ENCODE data around the gene TPRG1.

Gene TPRG1

GRCh38 chr3:189334064-189334920 is 162.5 kb downstream of the TPRG1 start:
- peaks cover 53% of the 10 kb centered on the region for H3K4me1 Mint-ChIP-seq (ENCODE audit: low read depth)
- H3K27me3 Mint-ChIP-seq (ENCODE audit: low read depth), result no peaks in the 10 kb centered on the region
- peaks cover 40% of the 10 kb centered on the region for H3K36me3 Mint-ChIP-seq (ENCODE audit: low read depth)
- peak overlapping the region; percentile 6 for H3K27ac Mint-ChIP-seq
- DNase-seq (ENCODE audit: low spot score), result no peak
- no peak overlapping the region for H3K4me3 Mint-ChIP-seq
- H3K9me3 Mint-ChIP-seq, result peaks cover 29% of the 10 kb centered on the region

GRCh38 chr3:189337673-189338091 is 165.9 kb downstream of the TPRG1 start:
- H3K27me3 Mint-ChIP-seq (ENCODE audit: low read depth), result no peaks in the 10 kb centered on the region
- H3K4me1 Mint-ChIP-seq (ENCODE audit: low read depth), result peaks cover 44% of the 10 kb centered on the region
- DNase-seq (ENCODE audit: low spot score), result no peak
- no peak overlapping the region for H3K4me3 Mint-ChIP-seq
- H3K27ac Mint-ChIP-seq, result no peak overlapping the region
- peaks cover 50% of the 10 kb centered on the region for H3K36me3 Mint-ChIP-seq (ENCODE audit: low read depth)
- H3K9me3 Mint-ChIP-seq, result peaks cover 31% of the 10 kb centered on the region

GRCh38 chr3:189338366-189338765 is 166.6 kb downstream of the TPRG1 start:
- DNase-seq (ENCODE audit: low spot score), result no peak
- Mint-ChIP-seq H3K36me3 (ENCODE audit: low read depth) (peaks cover 50% of the 10 kb centered on the region), H3K4me1 (ENCODE audit: low read depth) (peaks cover 43% of the 10 kb centered on the region), H3K9me3 (peaks cover 28% of the 10 kb centered on the region), H3K4me3 (no peak overlapping the region), H3K27ac (no peak overlapping the region), H3K27me3 (ENCODE audit: low read depth) (no peaks in the 10 kb centered on the region)

DNA sequence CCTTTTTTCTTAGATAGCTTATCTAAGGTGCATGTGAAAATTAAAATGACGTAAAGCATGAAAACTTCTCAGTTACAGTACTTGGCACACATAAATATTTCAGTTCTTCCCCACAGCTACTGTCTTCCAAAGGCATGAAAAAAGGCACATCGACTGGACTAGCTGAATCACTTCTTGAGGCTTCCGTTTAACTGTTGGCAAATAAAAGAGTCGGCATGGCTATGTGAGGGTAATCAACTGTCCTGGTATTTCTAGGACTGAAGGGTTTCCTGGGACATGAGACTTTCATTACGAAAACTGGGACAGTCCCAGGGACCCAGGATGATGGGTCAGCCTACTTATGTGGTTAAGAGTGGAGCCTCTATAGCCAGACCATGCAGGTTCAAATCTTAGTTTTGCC is 168.2 kb downstream of the TPRG1 start:
- Mint-ChIP-seq H3K4me3 (no peak overlapping the region), H3K4me1 (ENCODE audit: low read depth) (peaks cover 32% of the 10 kb centered on the region), H3K27me3 (ENCODE audit: low read depth) (no peaks in the 10 kb centered on the region), H3K36me3 (ENCODE audit: low read depth) (peaks cover 51% of the 10 kb centered on the region), H3K9me3 (peaks cover 24% of the 10 kb centered on the region), H3K27ac (peak overlapping the region; percentile 8)
- no peak for DNase-seq (ENCODE audit: low spot score)

DNA sequence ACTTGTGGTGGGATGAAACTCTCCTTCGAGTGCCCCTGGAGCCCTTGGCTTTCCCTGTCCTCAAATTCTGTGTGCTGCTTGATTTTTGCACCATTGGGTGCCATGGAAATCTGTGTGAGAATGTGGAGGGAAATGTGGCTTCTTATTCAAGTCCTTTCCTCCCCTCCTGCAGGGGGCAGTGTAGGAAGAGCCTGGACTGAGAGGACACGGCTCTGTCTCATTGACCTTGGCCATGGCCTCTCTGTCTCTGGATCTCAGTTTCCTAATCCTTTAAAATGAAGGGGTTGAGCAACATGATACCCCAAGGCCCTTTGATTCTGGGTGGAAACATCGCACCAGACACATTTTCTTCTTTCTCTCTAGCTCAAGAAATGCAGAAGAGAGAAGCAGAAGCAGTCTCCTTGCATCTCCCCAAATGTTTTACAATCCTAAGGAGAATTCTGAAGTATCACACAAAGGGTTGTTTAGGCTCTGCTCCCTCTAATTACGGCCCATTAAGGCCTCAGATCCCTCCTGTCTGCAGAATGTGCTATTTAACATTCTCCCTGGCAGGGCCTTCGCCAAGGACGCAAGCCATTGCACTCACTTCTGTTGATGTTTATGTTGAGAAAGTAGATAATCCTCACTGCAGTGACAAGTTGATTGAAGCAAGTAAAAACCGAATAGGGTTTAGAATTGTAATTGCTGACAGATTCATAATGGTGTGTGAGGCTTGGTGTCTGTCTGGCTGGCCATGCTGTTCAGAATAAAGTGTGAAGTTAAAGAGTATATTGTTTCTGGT is 169.1 kb downstream of the TPRG1 start:
- H3K27ac Mint-ChIP-seq, result no peak overlapping the region
- H3K36me3 Mint-ChIP-seq (ENCODE audit: low read depth), result peaks cover 49% of the 10 kb centered on the region
- peaks cover 29% of the 10 kb centered on the region for H3K4me1 Mint-ChIP-seq (ENCODE audit: low read depth)
- DNase-seq (ENCODE audit: low spot score), result no peak
- H3K27me3 Mint-ChIP-seq (ENCODE audit: low read depth), result no peaks in the 10 kb centered on the region
- H3K9me3 Mint-ChIP-seq, result peaks cover 21% of the 10 kb centered on the region
- no peak overlapping the region for H3K4me3 Mint-ChIP-seq

GRCh38 chr3:189342811-189343210 is 171.0 kb downstream of the TPRG1 start:
- Mint-ChIP-seq H3K4me3 (no peak overlapping the region), H3K27ac (no peak overlapping the region), H3K27me3 (ENCODE audit: low read depth) (no peaks in the 10 kb centered on the region), H3K4me1 (ENCODE audit: low read depth) (peaks cover 26% of the 10 kb centered on the region), H3K36me3 (ENCODE audit: low read depth) (peaks cover 34% of the 10 kb centered on the region), H3K9me3 (peaks cover 5% of the 10 kb centered on the region)
- no peak for DNase-seq (ENCODE audit: low spot score)

DNA sequence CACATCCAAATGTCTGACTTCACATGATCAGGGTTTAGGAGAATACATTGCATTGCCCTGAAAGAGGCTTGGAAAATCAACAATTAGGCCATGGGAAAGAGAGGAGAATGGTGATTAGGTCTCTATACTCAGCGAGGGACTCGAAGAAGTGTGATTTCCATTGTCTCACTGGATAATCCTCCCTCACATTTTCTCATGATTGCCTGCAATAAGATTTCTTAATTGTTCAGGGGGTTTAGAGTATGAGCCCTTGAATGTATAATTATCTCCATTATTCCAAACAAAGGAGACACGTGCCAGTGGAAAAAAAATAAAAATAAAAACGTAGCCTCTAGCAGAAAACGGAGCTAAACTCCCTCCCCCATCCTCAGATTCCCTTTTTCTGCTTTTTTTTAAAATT is 173.2 kb downstream of the TPRG1 start:
- peaks cover 18% of the 10 kb centered on the region for H3K4me1 Mint-ChIP-seq (ENCODE audit: low read depth)

DNA sequence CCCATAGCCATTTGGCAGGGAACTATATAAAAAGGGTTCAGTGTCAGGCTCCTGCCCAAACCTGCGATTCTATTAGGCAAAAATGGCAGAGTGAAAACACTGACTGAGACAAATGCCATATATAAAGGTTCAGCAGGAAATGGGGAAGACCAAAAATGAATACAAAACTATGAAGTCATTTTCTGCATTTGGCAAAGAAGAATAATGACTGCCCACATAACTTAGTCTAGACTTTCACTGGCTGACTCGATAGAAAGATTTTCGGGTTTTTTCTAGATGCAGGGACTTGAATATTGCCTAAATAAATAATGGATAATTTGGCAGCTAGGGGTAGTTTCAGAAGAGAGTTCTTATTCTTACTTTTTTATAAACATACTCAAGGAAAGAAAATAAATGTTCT is 178.0 kb downstream of the TPRG1 start:
- DNase-seq (ENCODE audit: low spot score), result no peak
- H3K36me3 Mint-ChIP-seq (ENCODE audit: low read depth), result peaks cover 8% of the 10 kb centered on the region
- H3K27me3 Mint-ChIP-seq (ENCODE audit: low read depth), result no peaks in the 10 kb centered on the region
- H3K4me3 Mint-ChIP-seq, result no peak overlapping the region
- H3K27ac Mint-ChIP-seq, result no peak overlapping the region
- H3K4me1 Mint-ChIP-seq (ENCODE audit: low read depth), result peaks cover 12% of the 10 kb centered on the region
- no peaks in the 10 kb centered on the region for H3K9me3 Mint-ChIP-seq

More for the DNA sequence above, 173.2 kb downstream of the TPRG1 start:
- H3K27ac Mint-ChIP-seq, result no peak overlapping the region
- H3K9me3 Mint-ChIP-seq, result no peaks in the 10 kb centered on the region
- H3K4me3 Mint-ChIP-seq, result no peak overlapping the region
- no peak for DNase-seq (ENCODE audit: low spot score)
- peaks cover 23% of the 10 kb centered on the region for H3K36me3 Mint-ChIP-seq (ENCODE audit: low read depth)
- H3K27me3 Mint-ChIP-seq (ENCODE audit: low read depth), result no peaks in the 10 kb centered on the region

DNA sequence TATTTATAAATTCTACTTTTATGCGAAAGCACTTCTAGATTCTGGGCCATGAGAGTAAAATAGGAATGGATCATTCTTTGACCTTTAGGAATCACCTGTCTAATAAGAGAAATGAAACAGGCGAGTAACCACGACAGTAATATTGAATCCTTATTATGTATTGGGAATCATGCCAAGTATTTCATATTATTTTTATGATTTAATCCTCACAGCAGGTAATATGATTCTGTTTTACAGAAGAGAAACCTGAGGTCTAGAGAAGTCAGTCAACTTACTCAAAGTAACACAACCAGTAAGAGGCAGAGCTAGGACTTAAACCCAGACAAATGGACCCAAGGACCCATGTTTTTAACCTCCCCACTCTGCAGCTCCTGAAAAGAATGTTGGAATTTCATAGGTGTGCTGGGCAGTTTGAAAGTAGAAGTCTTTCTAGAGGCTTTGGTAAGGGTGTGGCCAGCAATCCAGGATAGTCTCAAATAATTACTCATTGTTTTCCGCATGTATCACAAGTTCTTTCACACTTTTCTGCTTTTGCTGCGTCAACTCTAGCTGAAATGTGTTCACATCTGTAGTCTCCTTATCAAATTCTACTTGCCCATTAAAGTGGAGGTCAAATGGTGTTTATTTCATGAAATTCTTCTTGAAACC is 181.7 kb downstream of the TPRG1 start:
- peaks cover 10% of the 10 kb centered on the region for H3K36me3 Mint-ChIP-seq (ENCODE audit: low read depth)
- H3K9me3 Mint-ChIP-seq, result no peaks in the 10 kb centered on the region
- H3K4me3 Mint-ChIP-seq, result no peak overlapping the region
- H3K4me1 Mint-ChIP-seq (ENCODE audit: low read depth), result peaks cover 25% of the 10 kb centered on the region
- H3K27me3 Mint-ChIP-seq (ENCODE audit: low read depth), result no peaks in the 10 kb centered on the region
- DNase-seq (ENCODE audit: low spot score), result no peak
- no peak overlapping the region for H3K27ac Mint-ChIP-seq

GRCh38 chr3:189353988-189354889 is 182.5 kb downstream of the TPRG1 start:
- Mint-ChIP-seq H3K27ac (no peak overlapping the region), H3K4me3 (peak overlapping the region; percentile 13), H3K36me3 (ENCODE audit: low read depth) (peaks cover 10% of the 10 kb centered on the region), H3K4me1 (ENCODE audit: low read depth) (peaks cover 27% of the 10 kb centered on the region), H3K27me3 (ENCODE audit: low read depth) (no peaks in the 10 kb centered on the region), H3K9me3 (no peaks in the 10 kb centered on the region)
- no peak for DNase-seq (ENCODE audit: low spot score)

DNA sequence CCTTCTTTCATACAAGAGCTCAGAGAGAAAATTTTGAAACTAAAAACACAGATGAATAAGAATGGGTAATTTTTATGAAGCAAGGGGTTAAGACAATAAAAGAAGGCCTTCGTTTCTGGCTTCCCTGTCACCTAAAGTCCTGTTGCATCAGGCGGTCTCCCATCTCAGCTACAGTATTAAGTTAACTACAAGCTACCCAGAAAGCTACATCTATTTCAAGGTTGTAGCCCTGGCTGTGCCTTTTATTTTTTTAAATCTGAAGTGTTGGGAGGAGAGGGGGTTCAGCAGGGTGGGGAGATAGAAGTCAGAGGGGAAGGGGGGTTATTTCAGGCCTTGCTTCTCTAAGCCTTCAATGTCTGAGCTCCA is 183.3 kb downstream of the TPRG1 start:
- H3K27me3 Mint-ChIP-seq (ENCODE audit: low read depth), result no peaks in the 10 kb centered on the region
- H3K4me3 Mint-ChIP-seq, result peak overlapping the region; percentile 13
- H3K36me3 Mint-ChIP-seq (ENCODE audit: low read depth), result peaks cover 13% of the 10 kb centered on the region
- DNase-seq (ENCODE audit: low spot score), result no peak
- peaks cover 27% of the 10 kb centered on the region for H3K4me1 Mint-ChIP-seq (ENCODE audit: low read depth)
- H3K9me3 Mint-ChIP-seq, result no peaks in the 10 kb centered on the region
- H3K27ac Mint-ChIP-seq, result peak overlapping the region; percentile 91

DNA sequence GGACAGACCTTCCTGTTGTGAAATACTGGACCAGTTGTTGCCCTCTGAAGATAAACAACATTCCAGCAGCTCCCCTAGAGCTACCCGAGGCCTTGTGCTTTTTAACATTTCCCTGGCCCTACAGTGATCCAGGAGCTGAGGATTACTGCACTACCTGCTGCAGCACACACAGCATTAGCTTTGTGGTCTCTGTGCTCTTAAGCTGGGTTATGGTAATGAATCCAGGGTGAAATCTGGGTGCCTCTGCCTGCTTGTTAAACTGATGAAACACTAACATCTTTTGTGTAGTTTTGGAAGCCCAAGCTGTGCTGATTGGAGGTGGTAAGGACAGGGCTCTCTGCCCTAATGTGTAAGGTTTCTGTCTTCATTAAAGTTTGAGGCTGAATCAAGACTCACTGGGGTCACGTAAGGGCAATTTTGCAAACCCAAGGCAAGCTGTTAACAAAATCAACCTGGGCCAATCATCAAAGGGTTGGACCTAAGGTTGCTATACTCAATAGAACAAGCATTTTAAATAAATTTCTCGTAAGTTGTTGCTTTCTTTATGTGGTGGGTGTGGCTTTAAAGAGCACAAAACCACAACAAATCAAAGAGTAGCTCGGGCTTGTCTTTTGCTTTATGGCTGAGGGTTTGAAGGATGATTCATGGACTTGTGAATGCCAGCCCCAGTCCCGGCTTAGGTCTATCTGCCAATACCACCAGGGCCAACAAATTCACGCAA is 183.9 kb downstream of the TPRG1 start:
- Mint-ChIP-seq H3K4me3 (peak overlapping the region; percentile 67), H3K27ac (peak overlapping the region; percentile 91), H3K9me3 (no peaks in the 10 kb centered on the region), H3K27me3 (ENCODE audit: low read depth) (no peaks in the 10 kb centered on the region), H3K36me3 (ENCODE audit: low read depth) (peaks cover 13% of the 10 kb centered on the region), H3K4me1 (ENCODE audit: low read depth) (peaks cover 27% of the 10 kb centered on the region)
- DNase-seq (ENCODE audit: low spot score), result peak; percentile 48

DNA sequence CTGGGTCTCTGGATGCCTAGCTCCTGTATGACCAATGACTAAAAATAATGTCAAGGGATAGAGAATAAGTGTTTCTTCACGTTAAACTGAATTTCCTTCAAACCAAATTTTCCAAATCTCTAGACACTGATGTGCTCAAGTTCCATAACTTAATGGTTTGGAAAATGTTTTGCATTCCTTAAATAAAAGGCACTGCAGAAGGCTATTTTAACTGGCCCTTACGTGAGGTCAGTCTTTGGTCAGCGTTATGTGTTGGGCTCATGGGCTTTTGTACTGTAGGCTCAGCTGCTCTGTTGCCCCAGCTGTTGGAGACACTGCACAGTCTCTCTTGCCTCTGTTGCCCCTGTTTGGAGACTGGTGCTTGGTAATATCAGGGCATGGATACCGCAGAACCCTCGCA is 188.5 kb downstream of the TPRG1 start:
- Mint-ChIP-seq H3K27ac (no peak overlapping the region), H3K4me1 (ENCODE audit: low read depth) (peaks cover 23% of the 10 kb centered on the region), H3K4me3 (no peak overlapping the region), H3K27me3 (ENCODE audit: low read depth) (no peaks in the 10 kb centered on the region), H3K36me3 (ENCODE audit: low read depth) (peaks cover 18% of the 10 kb centered on the region), H3K9me3 (peaks cover 4% of the 10 kb centered on the region)
- DNase-seq (ENCODE audit: low spot score), result no peak

All from T-helper 2 cell treated with Interferon-gamma antibody and Interleukin-4, amounts not matched to agents 5 μg/mL and 100 μg/mL, for 36 hours (primary cell).